ENCODE measurements around the gene STK10. TPM values are rescaled to one million over a fixed set of nuclear protein-coding genes. Genes with fewer than 3 reads are reported as not detected.
A peak's percentile ranks its signal among the peaks of the same experiment; 100 is the strongest.

Gene STK10
- total and polyA plus RNA-seq, 8 donors, result 6.6 to 86.6 (median 14.8) TPM

DNA sequence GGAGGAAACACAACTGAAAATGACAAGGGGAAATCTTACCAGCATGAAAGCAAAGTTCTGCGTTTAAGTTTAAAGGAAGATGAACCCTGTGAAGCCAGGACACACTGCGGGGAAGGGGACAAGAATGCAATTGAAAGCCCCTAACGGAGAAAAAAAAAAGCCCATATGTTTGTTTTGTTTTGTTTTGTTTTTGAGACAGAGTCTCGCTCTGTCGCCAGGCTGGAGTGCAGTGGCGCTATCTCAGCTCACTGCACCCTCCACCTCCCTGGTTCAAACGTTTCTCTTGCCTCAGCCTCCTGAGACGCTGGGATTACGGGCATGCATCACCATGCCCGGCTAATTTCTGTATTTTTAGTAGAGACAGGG, 2.9 kb downstream of the STK10 start:
- TF ChIP-seq CTCF (IDR thresholded peaks at IDR 0.05), result no peak
- TF ChIP-seq EP300 (IDR thresholded peaks at IDR 0.05), result no peak
- no peak for TF ChIP-seq POLR2A (IDR thresholded peaks at IDR 0.05)
- no peak for TF ChIP-seq POLR2AphosphoS5 (IDR thresholded peaks at IDR 0.05)
- intact Hi-C loops (cut with DNase I; ENCODE audit: low total_unique reads), result no loop called here
- H3K36me3 ChIP-seq, result peaks cover 0 to 6% (median 0%) of the 10 kb centered on the region in 4 donors
- WGBS, 5 donors, result 68 to 80% (median 76%) methylated on average over 10 of the region's 10 CpGs
- DNase-seq, result no peak
- H3K27ac ChIP-seq, result peak overlapping the region in 4 of 5 donors; percentile 92 to 98 (median 94)
- H3K9me3 ChIP-seq, result no peaks in the 10 kb centered on the region
- H3K27me3 ChIP-seq, result no peaks in the 10 kb centered on the region
- H3K4me1 ChIP-seq, result peaks cover 8 to 77% (median 40%) of the 10 kb centered on the region in 4 donors
- H3K4me3 ChIP-seq, result peak overlapping the region in 3 of 4 donors; percentile 7 to 96 (median 95)

DNA sequence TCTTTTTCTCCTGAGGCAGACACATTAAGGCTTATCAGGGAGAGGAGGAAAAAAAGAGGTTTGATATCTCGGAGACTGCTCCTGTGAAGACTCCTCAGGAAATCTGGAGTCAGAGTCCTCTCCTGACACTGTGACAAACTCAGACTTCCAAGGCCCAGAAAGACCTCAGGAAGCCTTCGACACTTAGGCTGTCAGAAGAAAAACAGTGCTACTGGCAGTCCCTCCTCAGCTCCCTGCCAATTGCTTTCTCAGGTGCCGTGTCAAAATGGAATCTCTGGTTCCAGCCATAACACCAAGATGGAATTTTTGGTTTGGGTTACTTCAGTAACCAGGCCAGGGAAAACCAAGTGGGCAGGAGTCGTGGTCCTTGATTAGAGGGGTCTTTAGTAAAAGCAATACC, 4.1 kb downstream of the STK10 start:
- Histone ChIP-seq H3K4me1 (peaks cover 11 to 80% (median 45%) of the 10 kb centered on the region in 4 donors), H3K36me3 (peaks cover 0 to 6% (median 0%) of the 10 kb centered on the region in 4 donors), H3K27me3 (no peaks in the 10 kb centered on the region), H3K27ac (peak overlapping the region in 3 of 5 donors; percentile 93 to 98 (median 95)), H3K9me3 (no peaks in the 10 kb centered on the region), H3K4me3 (no peak overlapping the region)
- DNase-seq, result no peak
- no peak for TF ChIP-seq POLR2AphosphoS5 (IDR thresholded peaks at IDR 0.05)
- TF ChIP-seq EP300 (IDR thresholded peaks at IDR 0.05), result no peak
- TF ChIP-seq POLR2A (IDR thresholded peaks at IDR 0.05), result no peak
- TF ChIP-seq CTCF (IDR thresholded peaks at IDR 0.05), result no peak
- WGBS, 5 donors, result 81 to 87% (median 87%) methylated on average over 4 of the region's 4 CpGs
- intact Hi-C loops (cut with DNase I; ENCODE audit: low total_unique reads), result no loop called here

DNA sequence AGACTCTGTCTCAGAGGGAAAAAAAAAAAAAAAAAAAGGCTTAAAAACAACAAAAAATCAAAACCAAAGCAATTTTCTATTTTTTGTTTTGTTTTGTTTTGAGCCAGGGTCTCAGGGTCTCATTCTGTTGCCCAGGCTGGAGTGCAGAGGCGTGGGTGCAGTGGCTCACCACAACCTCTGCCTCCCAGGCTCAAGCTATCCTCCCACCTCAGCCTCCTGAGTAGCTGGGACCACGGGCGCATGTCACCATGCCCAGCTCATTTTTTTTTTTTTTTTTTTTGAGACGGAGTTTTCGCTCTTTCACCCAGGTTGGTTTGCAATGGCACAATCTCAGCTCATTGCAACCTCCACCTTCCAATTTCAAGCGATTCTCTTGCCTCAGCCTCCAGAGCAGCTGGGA, 5.7 kb downstream of the STK10 start:
- no peak overlapping the region for H3K27ac ChIP-seq
- intact Hi-C loops (cut with DNase I; ENCODE audit: low total_unique reads), result no loop called here
- WGBS, 5 donors, result 87 to 95% (median 90%) methylated on average over 6 of the region's 6 CpGs

DNA sequence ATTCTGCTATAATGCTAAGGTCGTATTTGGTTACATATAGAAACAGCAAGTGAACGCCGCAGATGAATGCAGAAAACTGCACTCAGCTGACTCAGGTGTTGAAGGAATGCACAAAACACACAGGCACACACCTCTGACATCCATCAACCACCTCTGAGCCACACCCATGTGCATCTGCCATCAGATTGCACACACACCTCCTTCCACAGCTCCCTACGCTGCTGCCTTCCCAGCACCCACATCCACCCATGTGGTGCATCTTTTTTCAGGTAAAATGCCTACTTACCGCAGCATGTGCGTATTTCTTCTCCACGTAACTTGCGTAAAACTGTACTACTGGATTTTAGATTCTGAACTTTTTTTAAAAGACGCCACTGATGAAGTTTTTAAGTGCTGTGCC, 7.1 kb downstream of the STK10 start:
- Histone ChIP-seq H3K27ac (no peak overlapping the region), H3K36me3 (peaks cover 0 to 6% (median 0%) of the 10 kb centered on the region in 4 donors), H3K4me1 (peaks cover 13 to 88% (median 43%) of the 10 kb centered on the region in 4 donors), H3K4me3 (no peak overlapping the region), H3K9me3 (no peaks in the 10 kb centered on the region), H3K27me3 (no peaks in the 10 kb centered on the region)
- 89 to 98% (median 93%) methylated on average over 9 of the region's 9 CpGs for WGBS, 5 donors
- intact Hi-C loops (cut with DNase I; ENCODE audit: low total_unique reads), result no loop called here
- no peak for TF ChIP-seq POLR2AphosphoS5 (IDR thresholded peaks at IDR 0.05)
- TF ChIP-seq EP300 (IDR thresholded peaks at IDR 0.05), result no peak
- TF ChIP-seq POLR2A (IDR thresholded peaks at IDR 0.05), result no peak
- no peak for TF ChIP-seq CTCF (IDR thresholded peaks at IDR 0.05)
- DNase-seq, result no peak

More for the DNA sequence above, 5.7 kb downstream of the STK10 start:
- DNase-seq, result no peak
- peaks cover 0 to 6% (median 0%) of the 10 kb centered on the region in 4 donors for H3K36me3 ChIP-seq
- H3K4me3 ChIP-seq, result no peak overlapping the region
- no peaks in the 10 kb centered on the region for H3K27me3 ChIP-seq
- no peak for TF ChIP-seq CTCF (IDR thresholded peaks at IDR 0.05)
- no peak for TF ChIP-seq POLR2A (IDR thresholded peaks at IDR 0.05)
- TF ChIP-seq EP300 (IDR thresholded peaks at IDR 0.05), result no peak
- no peak for TF ChIP-seq POLR2AphosphoS5 (IDR thresholded peaks at IDR 0.05)
- H3K9me3 ChIP-seq, result no peaks in the 10 kb centered on the region
- H3K4me1 ChIP-seq, result peaks cover 19 to 88% (median 53%) of the 10 kb centered on the region in 4 donors

All from stomach (tissue), 9 donors.